ENCODE data around the gene MRC2.
"Not testable (repeated sequence)": the region's sequence is repeated elsewhere in the genome, so short reads cannot be mapped to it uniquely, and the experiment has no call there.

Gene MRC2, protein sequence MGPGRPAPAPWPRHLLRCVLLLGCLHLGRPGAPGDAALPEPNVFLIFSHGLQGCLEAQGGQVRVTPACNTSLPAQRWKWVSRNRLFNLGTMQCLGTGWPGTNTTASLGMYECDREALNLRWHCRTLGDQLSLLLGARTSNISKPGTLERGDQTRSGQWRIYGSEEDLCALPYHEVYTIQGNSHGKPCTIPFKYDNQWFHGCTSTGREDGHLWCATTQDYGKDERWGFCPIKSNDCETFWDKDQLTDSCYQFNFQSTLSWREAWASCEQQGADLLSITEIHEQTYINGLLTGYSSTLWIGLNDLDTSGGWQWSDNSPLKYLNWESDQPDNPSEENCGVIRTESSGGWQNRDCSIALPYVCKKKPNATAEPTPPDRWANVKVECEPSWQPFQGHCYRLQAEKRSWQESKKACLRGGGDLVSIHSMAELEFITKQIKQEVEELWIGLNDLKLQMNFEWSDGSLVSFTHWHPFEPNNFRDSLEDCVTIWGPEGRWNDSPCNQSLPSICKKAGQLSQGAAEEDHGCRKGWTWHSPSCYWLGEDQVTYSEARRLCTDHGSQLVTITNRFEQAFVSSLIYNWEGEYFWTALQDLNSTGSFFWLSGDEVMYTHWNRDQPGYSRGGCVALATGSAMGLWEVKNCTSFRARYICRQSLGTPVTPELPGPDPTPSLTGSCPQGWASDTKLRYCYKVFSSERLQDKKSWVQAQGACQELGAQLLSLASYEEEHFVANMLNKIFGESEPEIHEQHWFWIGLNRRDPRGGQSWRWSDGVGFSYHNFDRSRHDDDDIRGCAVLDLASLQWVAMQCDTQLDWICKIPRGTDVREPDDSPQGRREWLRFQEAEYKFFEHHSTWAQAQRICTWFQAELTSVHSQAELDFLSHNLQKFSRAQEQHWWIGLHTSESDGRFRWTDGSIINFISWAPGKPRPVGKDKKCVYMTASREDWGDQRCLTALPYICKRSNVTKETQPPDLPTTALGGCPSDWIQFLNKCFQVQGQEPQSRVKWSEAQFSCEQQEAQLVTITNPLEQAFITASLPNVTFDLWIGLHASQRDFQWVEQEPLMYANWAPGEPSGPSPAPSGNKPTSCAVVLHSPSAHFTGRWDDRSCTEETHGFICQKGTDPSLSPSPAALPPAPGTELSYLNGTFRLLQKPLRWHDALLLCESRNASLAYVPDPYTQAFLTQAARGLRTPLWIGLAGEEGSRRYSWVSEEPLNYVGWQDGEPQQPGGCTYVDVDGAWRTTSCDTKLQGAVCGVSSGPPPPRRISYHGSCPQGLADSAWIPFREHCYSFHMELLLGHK (N-terminal part only)

GRCh38 chr17:62627219-62627903, at the start of gene MRC2:
Gene MRC2, plus strand, starts transcription at chr17:62627670. Its CDS starts 133 bp downstream, at chr17:62627803.
- Histone ChIP-seq H3K36me3 (ENCODE audit: control insufficient read depth, insufficient read depth, low read length) (no peaks in the 10 kb centered on the region), H3K4me3 (ENCODE audit: low read length) (no peak within 1 kb of the TSS), H3K9me3 (ENCODE audit: control insufficient read depth, low read length) (no peaks in the 10 kb centered on the region), H3K9ac (ENCODE audit: low read length) (peak within 1 kb of the TSS; percentile 39), H3K4me1 (ENCODE audit: control insufficient read depth, insufficient read depth, low read length) (peaks cover 4% of the 10 kb centered on the region), H3K27me3 (ENCODE audit: control insufficient read depth, insufficient read depth, low read length) (peaks cover 31% of the 10 kb centered on the region)

DNA sequence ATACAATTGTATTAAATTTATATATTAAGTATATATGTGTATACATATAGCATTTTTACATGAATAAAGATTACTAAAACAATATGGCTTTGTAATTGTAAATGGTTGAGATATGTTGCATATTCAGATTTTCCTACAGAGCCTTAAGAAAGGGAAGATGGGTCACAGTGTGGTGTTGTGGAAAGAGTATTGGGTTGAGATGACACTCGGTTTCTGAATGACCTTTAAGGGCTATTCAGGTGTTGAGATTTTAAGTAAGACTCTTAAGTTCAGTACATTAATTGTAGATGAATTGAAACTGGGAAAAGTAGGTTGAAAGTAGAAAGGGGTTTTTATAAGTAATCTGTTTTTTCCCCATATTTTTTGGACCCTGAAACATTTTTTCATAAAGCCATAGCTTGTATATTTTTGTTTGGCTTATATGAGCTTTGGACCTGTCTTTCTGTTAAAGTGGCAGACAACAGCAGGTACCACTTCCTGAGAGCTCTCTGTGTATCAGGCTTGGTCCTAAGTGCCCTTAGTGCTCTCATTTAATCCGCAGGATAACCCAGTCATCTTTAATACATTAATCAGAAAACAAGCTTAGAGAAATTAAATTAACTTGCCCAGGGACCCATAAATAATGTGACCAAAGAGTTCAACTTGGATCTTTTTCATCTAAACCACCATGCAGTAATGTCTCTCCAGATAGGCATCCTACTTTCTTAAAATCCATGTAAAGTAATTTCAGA, 48.5 kb upstream of the MRC2 start:
- H3K4me3 ChIP-seq (ENCODE audit: low read length), result no peak overlapping the region
- no peak overlapping the region for H3K9ac ChIP-seq (ENCODE audit: low read length)
- H3K9me3 ChIP-seq (ENCODE audit: control insufficient read depth, low read length), result no peaks in the 10 kb centered on the region
- H3K36me3 ChIP-seq (ENCODE audit: control insufficient read depth, insufficient read depth, low read length), result no peaks in the 10 kb centered on the region
- no peaks in the 10 kb centered on the region for H3K27me3 ChIP-seq (ENCODE audit: control insufficient read depth, insufficient read depth, low read length)
- H3K4me1 ChIP-seq (ENCODE audit: control insufficient read depth, insufficient read depth, low read length), result peaks cover 8% of the 10 kb centered on the region

GRCh38 chr17:62580947-62581346, 46.5 kb upstream of the MRC2 start:
- Histone ChIP-seq H3K4me3 (ENCODE audit: low read length) (no peak overlapping the region), H3K27me3 (ENCODE audit: control insufficient read depth, insufficient read depth, low read length) (no peaks in the 10 kb centered on the region), H3K4me1 (ENCODE audit: control insufficient read depth, insufficient read depth, low read length) (no peaks in the 10 kb centered on the region), H3K36me3 (ENCODE audit: control insufficient read depth, insufficient read depth, low read length) (no peaks in the 10 kb centered on the region), H3K9me3 (ENCODE audit: control insufficient read depth, low read length) (no peaks in the 10 kb centered on the region), H3K9ac (ENCODE audit: low read length) (no peak overlapping the region)

- no peaks in the 10 kb centered on the region for H3K9me3 ChIP-seq (ENCODE audit: control insufficient read depth, low read length)
- H3K27me3 ChIP-seq (ENCODE audit: control insufficient read depth, insufficient read depth, low read length), result no peaks in the 10 kb centered on the region
- H3K4me1 ChIP-seq (ENCODE audit: control insufficient read depth, insufficient read depth, low read length), result no peaks in the 10 kb centered on the region
- no peak overlapping the region for H3K9ac ChIP-seq (ENCODE audit: low read length)
- no peaks in the 10 kb centered on the region for H3K36me3 ChIP-seq (ENCODE audit: control insufficient read depth, insufficient read depth, low read length)
- no peak overlapping the region for H3K4me3 ChIP-seq (ENCODE audit: low read length)
Measured at GRCh38 chr17:62581764-62582163, 45.7 kb upstream of the MRC2 start.

DNA sequence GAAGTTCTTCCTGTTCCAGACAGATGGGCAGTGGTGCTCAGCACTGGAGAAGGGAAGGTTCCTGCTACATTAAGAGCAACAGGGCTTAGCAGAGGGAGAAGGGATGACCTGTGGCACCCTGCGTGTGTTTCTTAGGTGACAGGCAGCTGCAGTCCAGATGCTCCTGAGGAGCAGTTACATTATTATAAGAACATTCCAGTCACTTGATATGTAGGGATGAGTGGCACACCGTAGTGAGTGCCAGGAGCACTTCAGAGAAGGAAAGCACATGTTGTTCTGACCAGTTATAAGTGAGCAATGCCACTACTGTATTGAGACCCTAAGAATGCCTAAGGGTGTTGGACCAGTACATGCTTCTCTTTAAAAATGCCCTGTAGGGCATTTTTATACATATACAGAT, 39.9 kb upstream of the MRC2 start:
- Histone ChIP-seq H3K9ac (ENCODE audit: low read length) (no peak overlapping the region), H3K9me3 (ENCODE audit: control insufficient read depth, low read length) (no peaks in the 10 kb centered on the region), H3K4me3 (ENCODE audit: low read length) (no peak overlapping the region), H3K4me1 (ENCODE audit: control insufficient read depth, insufficient read depth, low read length) (no peaks in the 10 kb centered on the region), H3K27me3 (ENCODE audit: control insufficient read depth, insufficient read depth, low read length) (no peaks in the 10 kb centered on the region), H3K36me3 (ENCODE audit: control insufficient read depth, insufficient read depth, low read length) (no peaks in the 10 kb centered on the region)

- Histone ChIP-seq H3K4me3 (ENCODE audit: low read length) (no peak overlapping the region), H3K9ac (ENCODE audit: low read length) (no peak overlapping the region), H3K9me3 (ENCODE audit: control insufficient read depth, low read length) (no peaks in the 10 kb centered on the region), H3K27me3 (ENCODE audit: control insufficient read depth, insufficient read depth, low read length) (no peaks in the 10 kb centered on the region), H3K36me3 (ENCODE audit: control insufficient read depth, insufficient read depth, low read length) (no peaks in the 10 kb centered on the region), H3K4me1 (ENCODE audit: control insufficient read depth, insufficient read depth, low read length) (no peaks in the 10 kb centered on the region)
Measured at GRCh38 chr17:62588109-62588508, 39.4 kb upstream of the MRC2 start.

GRCh38 chr17:62591333-62591732, 36.1 kb upstream of the MRC2 start:
- H3K36me3 ChIP-seq (ENCODE audit: control insufficient read depth, insufficient read depth, low read length), result no peaks in the 10 kb centered on the region
- H3K4me1 ChIP-seq (ENCODE audit: control insufficient read depth, insufficient read depth, low read length), result no peaks in the 10 kb centered on the region

DNA sequence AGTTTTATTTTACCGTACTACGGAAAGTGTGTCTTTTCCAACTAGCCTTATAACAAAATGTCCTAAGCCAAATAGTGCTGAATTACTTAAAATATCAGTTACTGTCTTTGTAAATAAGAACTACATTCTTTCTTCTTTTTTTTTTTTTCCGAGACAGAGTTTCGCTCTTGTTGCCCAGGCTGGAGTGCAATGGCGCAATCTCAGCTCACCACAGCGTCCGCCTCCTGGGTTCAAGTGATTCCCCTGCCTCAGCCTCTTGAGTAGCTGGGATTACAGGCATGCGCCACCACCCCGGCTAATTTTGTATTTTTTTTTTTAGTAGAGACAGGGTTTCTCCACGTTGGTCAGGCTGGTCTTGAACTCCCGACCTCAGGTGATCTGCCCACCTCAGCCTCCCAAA, 35.6 kb upstream of the MRC2 start:
- H3K27me3 ChIP-seq (ENCODE audit: control insufficient read depth, insufficient read depth, low read length); H3K9me3 ChIP-seq (ENCODE audit: control insufficient read depth, low read length); H3K4me1 ChIP-seq (ENCODE audit: control insufficient read depth, insufficient read depth, low read length); H3K36me3 ChIP-seq (ENCODE audit: control insufficient read depth, insufficient read depth, low read length); H3K4me3 ChIP-seq (ENCODE audit: low read length); H3K9ac ChIP-seq (ENCODE audit: low read length): not testable (repeated sequence)

More at GRCh38 chr17:62591333-62591732, 36.1 kb upstream of the MRC2 start:
- no peaks in the 10 kb centered on the region for H3K9me3 ChIP-seq (ENCODE audit: control insufficient read depth, low read length)
- H3K9ac ChIP-seq (ENCODE audit: low read length), result no peak overlapping the region
- no peaks in the 10 kb centered on the region for H3K27me3 ChIP-seq (ENCODE audit: control insufficient read depth, insufficient read depth, low read length)
- H3K4me3 ChIP-seq (ENCODE audit: low read length), result no peak overlapping the region

- no peaks in the 10 kb centered on the region for H3K9me3 ChIP-seq (ENCODE audit: control insufficient read depth, low read length)
- H3K9ac ChIP-seq (ENCODE audit: low read length), result no peak overlapping the region
Measured at GRCh38 chr17:62592341-62593099, 35.0 kb upstream of the MRC2 start.

DNA sequence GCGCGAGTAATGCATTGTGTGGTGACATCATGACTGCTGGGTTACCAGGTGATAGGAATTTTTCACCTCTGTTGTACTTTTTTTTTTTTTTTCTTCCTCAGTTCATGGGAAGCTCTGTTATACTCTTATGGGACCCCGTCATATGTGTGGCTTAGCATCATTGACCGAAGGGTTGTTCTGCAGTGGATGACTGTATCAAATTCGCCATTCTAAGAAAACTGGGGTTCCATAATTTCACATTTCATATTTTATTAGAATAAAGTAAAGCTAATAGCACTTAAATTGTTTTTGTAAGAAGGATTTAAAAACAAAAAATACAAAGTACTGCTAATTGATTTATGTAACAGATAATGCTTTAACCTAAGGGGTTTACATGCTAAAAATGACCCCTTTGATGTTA, 32.0 kb upstream of the MRC2 start:
- H3K4me3 ChIP-seq (ENCODE audit: low read length), result no peak overlapping the region

More at GRCh38 chr17:62592341-62593099, 35.0 kb upstream of the MRC2 start:
- H3K4me1 ChIP-seq (ENCODE audit: control insufficient read depth, insufficient read depth, low read length), result no peaks in the 10 kb centered on the region
- no peak overlapping the region for H3K4me3 ChIP-seq (ENCODE audit: low read length)
- H3K27me3 ChIP-seq (ENCODE audit: control insufficient read depth, insufficient read depth, low read length), result no peaks in the 10 kb centered on the region
- no peaks in the 10 kb centered on the region for H3K36me3 ChIP-seq (ENCODE audit: control insufficient read depth, insufficient read depth, low read length)

More for the DNA sequence above, 32.0 kb upstream of the MRC2 start:
- H3K36me3 ChIP-seq (ENCODE audit: control insufficient read depth, insufficient read depth, low read length), result no peaks in the 10 kb centered on the region
- H3K9ac ChIP-seq (ENCODE audit: low read length), result no peak overlapping the region
- no peaks in the 10 kb centered on the region for H3K4me1 ChIP-seq (ENCODE audit: control insufficient read depth, insufficient read depth, low read length)
- no peaks in the 10 kb centered on the region for H3K9me3 ChIP-seq (ENCODE audit: control insufficient read depth, low read length)
- no peaks in the 10 kb centered on the region for H3K27me3 ChIP-seq (ENCODE audit: control insufficient read depth, insufficient read depth, low read length)

Data from mucosa of stomach (tissue), 1 donor.